ENCODE measurements around the gene CYB5RL.

Gene CYB5RL

GRCh38 chr1:54190526-54190925 lies 9.3 kb downstream of the CYB5RL start:
- TF ChIP-seq POLR2AphosphoS5 (IDR thresholded peaks at IDR 0.05; ENCODE audit: low read depth, low read length) (no peak), TAF1 (IDR thresholded peaks at IDR 0.05; ENCODE audit: borderline replicate concordance, insufficient read depth, low read length) (no peak), SIN3A (IDR thresholded peaks at IDR 0.05; ENCODE audit: borderline replicate concordance, insufficient read depth, low read length) (no peak), FOXP2 (optimal IDR thresholded peaks at IDR 0.05; ENCODE audit: borderline replicate concordance, extremely low read depth, extremely low read length, insufficient read depth) (no peak)
- TF ChIP-seq, protein P1, sequence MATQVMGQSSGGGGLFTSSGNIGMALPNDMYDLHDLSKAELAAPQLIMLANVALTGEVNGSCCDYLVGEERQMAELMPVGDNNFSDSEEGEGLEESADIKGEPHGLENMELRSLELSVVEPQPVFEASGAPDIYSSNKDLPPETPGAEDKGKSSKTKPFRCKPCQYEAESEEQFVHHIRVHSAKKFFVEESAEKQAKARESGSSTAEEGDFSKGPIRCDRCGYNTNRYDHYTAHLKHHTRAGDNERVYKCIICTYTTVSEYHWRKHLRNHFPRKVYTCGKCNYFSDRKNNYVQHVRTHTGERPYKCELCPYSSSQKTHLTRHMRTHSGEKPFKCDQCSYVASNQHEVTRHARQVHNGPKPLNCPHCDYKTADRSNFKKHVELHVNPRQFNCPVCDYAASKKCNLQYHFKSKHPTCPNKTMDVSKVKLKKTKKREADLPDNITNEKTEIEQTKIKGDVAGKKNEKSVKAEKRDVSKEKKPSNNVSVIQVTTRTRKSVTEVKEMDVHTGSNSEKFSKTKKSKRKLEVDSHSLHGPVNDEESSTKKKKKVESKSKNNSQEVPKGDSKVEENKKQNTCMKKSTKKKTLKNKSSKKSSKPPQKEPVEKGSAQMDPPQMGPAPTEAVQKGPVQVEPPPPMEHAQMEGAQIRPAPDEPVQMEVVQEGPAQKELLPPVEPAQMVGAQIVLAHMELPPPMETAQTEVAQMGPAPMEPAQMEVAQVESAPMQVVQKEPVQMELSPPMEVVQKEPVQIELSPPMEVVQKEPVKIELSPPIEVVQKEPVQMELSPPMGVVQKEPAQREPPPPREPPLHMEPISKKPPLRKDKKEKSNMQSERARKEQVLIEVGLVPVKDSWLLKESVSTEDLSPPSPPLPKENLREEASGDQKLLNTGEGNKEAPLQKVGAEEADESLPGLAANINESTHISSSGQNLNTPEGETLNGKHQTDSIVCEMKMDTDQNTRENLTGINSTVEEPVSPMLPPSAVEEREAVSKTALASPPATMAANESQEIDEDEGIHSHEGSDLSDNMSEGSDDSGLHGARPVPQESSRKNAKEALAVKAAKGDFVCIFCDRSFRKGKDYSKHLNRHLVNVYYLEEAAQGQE (IDR thresholded peaks at IDR 0.05; ENCODE audit: insufficient read depth in 1 of 2, low read depth in 2 of 2, low read length in 2 of 2): no peak

DNA sequence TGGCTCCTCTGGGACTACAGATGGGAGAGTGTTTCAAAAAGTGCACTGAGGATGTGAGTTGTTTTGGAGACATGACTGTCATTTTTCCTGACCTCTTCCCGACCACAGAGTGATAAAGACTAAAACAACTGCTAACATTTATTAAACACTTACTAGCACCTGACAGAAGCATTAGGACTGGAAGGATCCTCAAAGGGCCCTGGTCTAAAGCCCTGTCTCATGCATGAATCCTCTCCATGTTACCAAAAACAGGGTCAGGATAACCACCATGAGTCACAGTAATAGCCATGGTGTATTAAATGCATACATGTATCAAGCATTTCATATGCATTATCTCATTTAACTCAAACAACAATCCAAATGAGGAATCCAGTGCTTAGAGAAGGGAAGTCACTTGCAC lies 11.5 kb downstream of the CYB5RL start:
- TF ChIP-seq, protein P1 (IDR thresholded peaks at IDR 0.05; ENCODE audit: insufficient read depth in 1 of 2, low read depth in 2 of 2, low read length in 2 of 2): no peak
- TF ChIP-seq TAF1 (IDR thresholded peaks at IDR 0.05; ENCODE audit: borderline replicate concordance, insufficient read depth, low read length) (no peak), POLR2AphosphoS5 (IDR thresholded peaks at IDR 0.05; ENCODE audit: low read depth, low read length) (no peak), FOXP2 (optimal IDR thresholded peaks at IDR 0.05; ENCODE audit: borderline replicate concordance, extremely low read depth, extremely low read length, insufficient read depth) (no peak), SIN3A (IDR thresholded peaks at IDR 0.05; ENCODE audit: borderline replicate concordance, insufficient read depth, low read length) (no peak)

DNA sequence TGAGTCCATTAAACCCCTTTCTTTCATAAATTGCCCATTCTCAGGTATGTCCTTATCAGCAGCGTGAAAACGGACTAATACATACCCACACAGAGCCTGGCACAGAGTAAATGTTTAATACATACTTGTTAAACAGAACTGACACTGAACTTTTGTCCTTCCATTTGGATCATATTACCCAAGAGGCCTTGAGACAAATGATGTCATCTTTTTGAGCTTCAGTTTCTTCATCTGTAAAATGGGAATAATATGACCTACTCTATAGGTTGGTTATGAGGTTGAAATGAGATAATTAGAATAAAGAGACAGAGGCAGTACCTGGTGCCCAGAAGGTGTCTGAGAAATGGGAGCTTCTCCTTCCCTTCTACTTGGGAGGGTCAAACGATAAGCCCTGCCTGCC lies 13.8 kb downstream of the CYB5RL start:
- no peak for TF ChIP-seq FOXP2 (optimal IDR thresholded peaks at IDR 0.05; ENCODE audit: borderline replicate concordance, extremely low read depth, extremely low read length, insufficient read depth)

DNA sequence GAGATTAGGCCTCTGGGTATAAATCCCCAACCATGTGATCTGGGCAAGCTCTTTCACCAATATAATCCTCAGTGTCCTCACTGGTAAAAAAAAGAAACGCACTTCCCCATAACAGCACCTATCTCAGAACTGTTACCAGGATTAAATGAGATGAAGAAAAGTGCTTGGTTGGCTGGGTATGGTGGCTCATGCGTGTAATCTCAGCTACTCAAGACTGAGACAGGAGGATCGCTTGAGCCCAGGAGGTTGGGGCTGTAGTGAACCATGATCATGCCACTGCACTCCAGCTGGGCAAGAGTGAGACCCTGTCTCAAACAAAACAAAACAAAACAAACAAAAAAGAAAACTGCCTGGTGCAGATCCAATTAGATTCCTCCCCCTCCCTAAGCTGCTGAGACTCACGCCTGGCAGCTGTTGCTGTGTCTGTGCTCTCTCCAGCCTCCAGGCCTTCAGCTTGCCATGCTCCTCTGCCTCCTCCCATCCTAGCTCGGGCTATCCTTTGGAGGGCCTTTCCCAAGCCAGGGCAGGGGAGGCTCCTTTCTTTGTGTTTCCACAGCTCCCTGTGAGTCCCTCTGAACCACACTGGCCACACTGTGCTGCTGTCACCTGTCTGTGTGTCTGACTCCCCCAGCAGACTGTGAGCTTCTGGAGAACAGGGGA lies 19.0 kb downstream of the CYB5RL start:
- no peak for TF ChIP-seq TAF1 (IDR thresholded peaks at IDR 0.05; ENCODE audit: borderline replicate concordance, insufficient read depth, low read length)
- no peak for TF ChIP-seq FOXP2 (optimal IDR thresholded peaks at IDR 0.05; ENCODE audit: borderline replicate concordance, extremely low read depth, extremely low read length, insufficient read depth)
- TF ChIP-seq POLR2AphosphoS5 (IDR thresholded peaks at IDR 0.05; ENCODE audit: low read depth, low read length): no peak
- TF ChIP-seq, protein P1 (IDR thresholded peaks at IDR 0.05; ENCODE audit: insufficient read depth in 1 of 2, low read depth in 2 of 2, low read length in 2 of 2): no peak
- no peak for TF ChIP-seq SIN3A (IDR thresholded peaks at IDR 0.05; ENCODE audit: borderline replicate concordance, insufficient read depth, low read length)

- no peak for TF ChIP-seq TAF1 (IDR thresholded peaks at IDR 0.05; ENCODE audit: borderline replicate concordance, insufficient read depth, low read length)
- TF ChIP-seq FOXP2 (optimal IDR thresholded peaks at IDR 0.05; ENCODE audit: borderline replicate concordance, extremely low read depth, extremely low read length, insufficient read depth): no peak
- TF ChIP-seq SIN3A (IDR thresholded peaks at IDR 0.05; ENCODE audit: borderline replicate concordance, insufficient read depth, low read length): no peak
- TF ChIP-seq, protein P1 (IDR thresholded peaks at IDR 0.05; ENCODE audit: insufficient read depth in 1 of 2, low read depth in 2 of 2, low read length in 2 of 2): no peak
- no peak for TF ChIP-seq POLR2AphosphoS5 (IDR thresholded peaks at IDR 0.05; ENCODE audit: low read depth, low read length)
Observed at GRCh38 chr1:54178296-54179070, 21.3 kb downstream of the CYB5RL start.

All from PFSK-1 (cell line).